Measurements from ENCODE around the gene ABCB6. TPM values are rescaled to one million over a fixed set of nuclear protein-coding genes. Genes with fewer than 3 reads are reported as not detected.

ABCB6 gene
- total RNA-seq, 1 donor from 2014 or later = 39.1 TPM

DNA sequence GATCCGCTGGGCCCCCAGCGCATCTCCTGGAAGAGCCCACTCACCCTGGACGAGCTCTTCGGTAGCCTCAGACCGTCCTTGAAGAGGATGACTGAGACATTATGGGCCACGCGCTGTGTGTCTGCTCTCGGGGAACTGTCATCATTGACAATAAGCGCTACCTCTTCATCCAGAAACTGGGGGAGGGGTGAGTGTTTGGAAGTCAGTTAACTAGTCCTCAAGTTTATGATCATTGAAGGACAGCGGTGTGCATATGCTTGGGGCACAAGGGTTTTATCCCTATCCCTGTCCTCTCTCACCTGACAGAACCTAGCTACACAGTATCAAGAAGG, 27.1 kb upstream of the ABCB6 start:
- DNase-seq (ENCODE audit: low read depth in 2 of 2) = peak in 1 of 2 donors; percentile 12

DNA sequence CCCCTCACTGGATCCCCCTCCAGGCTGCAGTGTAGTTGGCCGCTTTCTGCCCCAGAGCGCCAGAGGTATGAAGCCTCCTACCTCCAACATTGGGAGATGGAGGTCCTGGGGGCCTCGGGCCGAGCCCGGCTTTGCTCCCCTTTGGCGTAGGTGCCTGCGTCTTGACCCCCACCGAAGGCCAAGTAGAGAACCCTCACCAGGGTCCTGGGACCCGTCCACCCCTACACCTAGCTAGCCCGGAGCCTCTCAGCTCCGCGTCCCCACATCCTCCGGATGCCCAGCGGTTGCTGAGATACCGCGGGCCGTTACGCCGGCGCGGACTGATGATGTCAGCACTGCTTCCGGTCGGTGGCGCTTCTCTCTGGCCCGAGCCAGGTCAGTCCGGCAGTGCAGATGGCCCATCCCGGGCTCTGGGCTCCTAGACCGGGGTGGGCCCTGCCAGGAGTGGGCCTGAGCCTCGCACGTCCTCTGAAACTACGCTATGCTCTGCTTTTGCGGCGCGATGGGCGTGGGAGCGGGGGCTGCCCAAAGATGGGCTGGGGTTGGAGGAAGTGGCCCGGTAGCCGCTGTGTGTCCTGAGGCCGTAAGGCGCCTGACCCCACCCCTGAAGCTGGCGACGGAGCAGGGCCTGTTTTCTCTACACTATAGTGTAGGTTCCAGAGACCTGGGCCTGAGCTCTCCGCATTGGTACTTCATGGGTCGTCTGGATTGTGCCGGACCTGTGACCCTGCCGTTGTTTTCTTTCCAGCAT, 26.6 kb upstream of the ABCB6 start, which contains the start of the genes GLB1L and STK16:
Gene GLB1L, minus strand, starts transcription at position 297 of the 751 bp plus-strand sequence. CDS start 1,871 bp downstream, outside the sequence.
Gene STK16, plus strand, starts transcription at position 332 of the 751 bp plus-strand sequence. CDS start 521 bp downstream, outside the sequence.
- DNase-seq (ENCODE audit: low read depth in 2 of 2) = peak; percentile 95 to 97

- DNase-seq (ENCODE audit: low read depth in 2 of 2) = no peak
Observed at GRCh38 chr2:219244789-219245147, 26.0 kb upstream of the ABCB6 start.

GRCh38 chr2:219243291-219243761, 24.6 kb upstream of the ABCB6 start:
- no peak for DNase-seq (ENCODE audit: low read depth in 2 of 2)

DNA sequence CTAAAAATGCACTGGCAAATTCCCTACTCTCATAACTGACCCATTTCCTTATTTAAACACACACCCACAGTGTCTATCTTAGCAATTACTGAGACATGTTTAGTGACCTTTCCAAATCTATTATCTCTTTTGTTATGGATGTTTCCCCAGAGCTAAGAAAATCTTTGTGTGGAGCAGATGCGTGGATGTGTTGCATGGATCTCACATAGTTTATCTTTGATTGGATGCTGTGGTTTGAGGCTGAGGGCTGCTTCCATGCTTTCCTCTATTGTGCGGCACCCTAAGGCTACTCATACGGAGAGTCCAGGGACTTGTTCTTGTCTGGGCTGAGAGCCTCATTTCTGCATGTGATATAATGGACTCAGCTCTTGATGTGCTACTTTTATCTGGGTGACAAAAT, 15.6 kb upstream of the ABCB6 start:
- no peak for DNase-seq (ENCODE audit: low read depth in 2 of 2)

GRCh38 chr2:219230059-219230540, 11.3 kb upstream of the ABCB6 start:
- DNase-seq (ENCODE audit: low read depth in 2 of 2) = peak; percentile 39 to 54

DNA sequence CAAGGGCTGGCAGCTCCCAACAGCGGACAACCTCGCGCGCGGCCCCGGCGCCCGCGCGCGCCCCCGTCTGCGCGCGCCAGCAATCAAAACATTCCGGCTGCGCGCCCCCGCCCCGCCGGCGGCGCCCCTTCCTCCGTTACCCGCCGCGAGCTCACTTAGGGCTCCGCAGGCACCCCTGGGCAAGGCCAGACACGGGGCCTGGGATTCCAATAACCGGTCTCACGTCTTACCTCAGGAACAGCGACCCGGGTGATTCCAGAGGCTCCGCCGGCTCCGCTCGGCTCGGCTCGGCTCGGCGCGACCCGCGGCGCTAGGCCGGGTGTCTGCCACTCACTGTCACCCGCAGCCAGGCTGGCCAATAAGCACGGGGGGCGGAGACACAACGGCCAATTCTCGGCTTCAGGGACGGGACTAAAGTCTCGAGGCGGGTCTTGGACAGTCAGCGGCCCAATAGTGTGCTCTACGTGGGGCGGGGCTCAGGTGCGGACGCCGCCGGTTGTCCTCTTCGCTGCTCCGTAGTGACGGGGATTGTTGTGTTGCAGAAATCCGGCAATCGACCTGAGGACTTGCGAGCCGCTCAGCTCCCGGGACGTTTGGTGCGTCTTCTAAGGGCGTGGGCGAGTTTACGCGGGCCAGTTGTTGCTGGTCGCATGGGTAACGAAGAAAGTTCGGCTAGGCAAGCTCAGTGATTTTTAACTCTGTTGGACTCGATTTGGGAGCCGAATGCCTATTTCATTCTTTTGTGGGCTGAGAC, 10.7 kb upstream of the ABCB6 start, which contains the start of the genes ANKZF1 and ATG9A:
Gene ANKZF1, plus strand, starts transcription at position 502 of the 754 bp plus-strand sequence. CDS start 452 bp downstream, outside the sequence.
Gene ATG9A, minus strand, starts transcription at position 332 of the 754 bp plus-strand sequence. CDS start 1,612 bp downstream, outside the sequence.
- peak; percentile 99 for DNase-seq (ENCODE audit: low read depth in 2 of 2)

GRCh38 chr2:219228911-219229304, 10.2 kb upstream of the ABCB6 start:
- no peak for DNase-seq (ENCODE audit: low read depth in 2 of 2)

DNA sequence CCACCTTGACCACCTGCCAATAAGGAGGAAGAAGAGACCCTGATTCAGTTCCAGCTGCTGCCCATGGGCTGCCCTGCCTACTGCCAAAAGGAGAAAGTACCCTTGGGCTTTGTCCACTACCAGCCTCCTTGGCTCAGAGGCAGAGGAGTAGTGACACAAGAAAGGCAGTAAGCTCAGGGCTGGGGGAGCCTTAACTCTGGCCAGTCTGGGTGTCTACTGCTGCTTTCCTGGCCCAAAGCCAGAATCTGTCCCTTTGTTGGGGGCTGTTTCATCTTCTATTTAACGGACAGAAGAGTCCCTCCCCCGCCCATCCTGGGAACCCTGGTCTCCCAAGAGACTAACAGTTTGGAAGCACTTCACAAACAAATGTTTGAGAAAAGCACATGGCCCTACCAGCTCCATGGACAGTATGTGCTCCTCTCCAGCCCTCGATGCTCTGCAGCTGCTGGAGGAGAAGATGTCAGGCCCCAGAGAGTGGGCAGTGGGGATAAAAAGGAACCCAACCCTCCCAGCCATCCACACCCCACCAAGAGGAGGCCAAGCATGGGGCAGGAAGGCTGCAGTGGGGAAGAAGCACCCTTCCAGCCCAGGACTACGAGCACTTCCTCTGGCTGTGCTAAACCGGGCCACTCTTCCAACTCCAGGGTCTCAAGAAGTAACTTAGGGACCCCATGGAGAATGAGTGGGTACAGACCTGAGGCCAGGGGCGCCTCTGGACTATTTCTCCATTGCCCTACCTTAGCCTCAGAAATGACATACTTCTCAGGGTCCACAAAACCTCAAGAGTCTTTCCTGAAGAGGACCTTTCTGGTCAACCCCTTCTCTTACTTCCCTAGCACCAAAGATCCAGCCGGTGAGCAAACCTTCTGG, 9.5 kb upstream of the ABCB6 start:
- no peak for DNase-seq (ENCODE audit: low read depth in 2 of 2)

DNA sequence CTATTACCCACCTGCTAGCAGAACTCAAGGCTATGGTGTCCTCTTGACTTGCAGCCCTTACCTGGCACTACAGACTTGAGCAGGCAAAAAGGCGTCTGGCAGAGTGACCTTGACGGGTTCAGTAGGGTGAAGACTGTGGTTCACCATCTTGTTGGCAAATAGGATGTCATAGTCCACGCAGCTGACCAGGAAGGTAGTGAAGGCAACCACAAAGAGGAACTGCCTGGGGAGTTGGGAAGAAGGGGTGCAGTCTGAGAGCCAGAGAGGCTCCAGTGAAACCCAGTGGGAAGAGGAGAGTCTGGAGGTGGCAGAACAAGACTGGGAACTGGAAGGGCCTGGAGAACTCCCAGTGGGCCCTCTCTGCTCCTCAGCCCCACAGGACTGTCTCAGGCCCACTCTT, 6.6 kb upstream of the ABCB6 start:
- no peak for DNase-seq (ENCODE audit: low read depth in 2 of 2)

DNA sequence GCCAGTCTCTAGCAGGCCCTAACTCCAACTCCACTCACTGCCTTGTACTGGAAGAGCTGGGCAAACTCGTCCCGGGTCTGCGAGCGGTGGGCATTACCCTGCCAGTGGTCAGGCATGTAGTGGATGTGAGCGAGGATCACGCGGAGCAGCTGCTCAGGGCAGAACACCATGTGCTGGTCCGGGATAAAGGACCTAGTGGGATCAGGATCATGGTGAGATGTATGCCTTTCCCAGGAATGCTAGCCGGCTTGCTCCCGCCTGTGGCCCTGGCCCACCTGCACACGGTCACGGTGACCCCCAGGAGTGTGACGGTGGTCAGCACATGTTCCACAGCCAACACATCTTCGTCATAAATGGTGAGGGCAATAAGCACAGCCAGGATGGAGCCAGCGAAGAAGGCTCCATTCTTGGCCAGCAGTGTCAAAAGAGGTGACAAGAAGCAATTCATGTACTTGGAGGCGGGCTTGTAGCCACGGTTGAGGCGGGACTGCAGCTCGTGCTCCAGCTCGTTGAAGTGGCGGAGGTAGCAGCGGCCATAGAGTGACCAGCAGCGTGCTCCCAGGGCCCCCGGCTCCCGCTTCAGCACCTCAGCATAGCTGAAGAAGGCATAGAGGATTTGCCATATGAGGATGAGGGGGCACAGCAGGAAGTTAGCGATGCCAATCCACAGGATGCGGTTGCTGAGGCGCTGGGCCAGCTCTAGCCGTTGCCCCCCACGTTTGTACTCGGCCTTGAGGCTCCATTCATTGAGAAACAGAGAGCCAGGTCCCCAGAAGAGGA, 5.3 kb upstream of the ABCB6 start:
- DNase-seq (ENCODE audit: low read depth in 2 of 2) = no peak

DNA sequence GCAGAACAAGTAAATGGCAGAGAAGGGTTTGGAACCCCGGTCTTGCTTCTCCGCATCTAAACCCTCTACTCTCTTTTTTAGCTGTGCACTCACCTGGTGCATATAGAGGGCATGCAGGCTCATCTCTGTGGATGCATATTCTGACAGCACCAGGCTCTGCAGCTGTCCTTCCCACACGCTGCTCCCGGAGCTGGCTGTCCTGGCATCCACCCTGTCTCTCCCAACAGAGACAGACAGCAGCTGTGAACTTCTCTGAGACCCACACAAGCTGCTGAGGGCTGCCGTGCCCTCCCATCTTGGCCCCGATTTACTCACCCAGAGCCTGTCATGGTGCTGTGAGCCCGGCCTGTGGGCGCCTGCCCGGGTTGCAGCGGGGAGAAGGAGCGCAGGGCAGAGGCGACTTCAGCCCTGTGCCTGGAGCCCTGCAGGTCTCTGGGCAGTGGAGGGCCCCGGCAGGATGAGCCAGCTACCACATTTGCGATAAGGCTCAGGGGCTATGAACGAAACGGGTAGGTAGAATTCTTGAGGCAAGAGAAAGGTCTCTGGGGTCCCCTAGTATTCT, 3.3 kb upstream of the ABCB6 start:
- no peak for DNase-seq (ENCODE audit: low read depth in 2 of 2)

GRCh38 chr2:219220652-219221402, 2.1 kb upstream of the ABCB6 start:
- no peak for DNase-seq (ENCODE audit: low read depth in 2 of 2)

- DNase-seq (ENCODE audit: low read depth in 2 of 2) = no peak
Observed at GRCh38 chr2:219219784-219220532, 1.2 kb upstream of the ABCB6 start.

DNA sequence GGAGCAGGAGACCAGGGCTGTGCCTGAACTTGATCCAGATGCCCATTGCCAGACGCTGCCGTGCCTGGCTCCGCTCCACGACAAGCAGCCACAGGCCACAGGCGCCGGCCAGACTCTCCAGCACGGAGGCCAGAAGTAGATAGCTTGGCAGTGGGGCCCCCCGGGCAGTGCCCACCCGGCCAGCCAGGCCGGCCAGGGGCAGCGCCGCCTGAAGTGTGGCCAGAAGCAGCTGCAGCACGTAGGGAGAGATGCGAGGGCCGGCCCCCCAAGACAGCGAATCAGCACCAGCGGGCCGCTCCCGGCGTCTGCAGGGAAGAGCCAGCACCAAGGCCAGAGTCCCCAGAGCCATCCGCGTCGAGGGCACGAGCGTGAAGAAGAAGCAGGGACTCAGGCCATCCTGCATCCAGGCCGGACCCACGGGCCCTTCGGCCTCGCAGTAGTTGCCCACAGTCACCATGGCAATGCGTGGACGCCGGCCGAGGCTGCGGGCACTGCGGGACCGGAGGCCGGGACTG, 484 bp downstream of the ABCB6 start:
- peak; percentile 70 to 79 for DNase-seq (ENCODE audit: low read depth in 2 of 2)

- no peak for DNase-seq (ENCODE audit: low read depth in 2 of 2)
Observed at GRCh38 chr2:219216535-219216915, 2.2 kb downstream of the ABCB6 start.

DNA sequence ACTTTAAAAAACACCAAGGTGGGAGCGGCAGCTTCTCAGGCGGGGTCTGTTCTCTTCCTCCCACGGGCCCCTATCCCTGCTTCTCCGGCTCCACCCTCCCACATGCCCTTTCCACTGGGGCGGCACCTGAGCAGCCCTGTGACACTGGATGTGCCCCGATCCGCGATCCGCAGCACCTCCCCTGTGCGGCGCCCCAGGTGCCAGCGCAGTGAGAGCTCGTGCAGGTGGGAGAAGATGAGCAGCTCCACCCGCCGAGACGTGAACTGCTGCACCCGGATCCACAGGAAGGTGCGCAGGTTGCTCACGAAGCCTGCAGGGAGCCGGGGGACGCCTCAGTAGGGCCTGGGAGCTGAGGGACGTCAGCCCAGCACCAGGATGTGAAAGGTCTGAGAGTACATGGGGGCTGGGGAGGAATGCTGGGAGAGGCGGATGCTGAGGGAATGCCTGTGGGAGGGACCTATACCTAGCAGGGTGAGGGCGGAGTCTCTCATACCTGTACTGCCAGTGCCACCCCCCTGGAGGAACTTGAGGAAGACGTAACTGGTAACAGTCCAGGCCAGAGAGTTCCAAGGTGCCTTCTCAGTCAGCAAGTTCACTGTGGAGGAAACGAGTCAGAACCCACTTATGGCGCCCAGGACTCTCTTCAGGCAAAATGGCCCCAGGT, 2.8 kb downstream of the ABCB6 start:
- DNase-seq (ENCODE audit: low read depth in 2 of 2) = no peak

DNA sequence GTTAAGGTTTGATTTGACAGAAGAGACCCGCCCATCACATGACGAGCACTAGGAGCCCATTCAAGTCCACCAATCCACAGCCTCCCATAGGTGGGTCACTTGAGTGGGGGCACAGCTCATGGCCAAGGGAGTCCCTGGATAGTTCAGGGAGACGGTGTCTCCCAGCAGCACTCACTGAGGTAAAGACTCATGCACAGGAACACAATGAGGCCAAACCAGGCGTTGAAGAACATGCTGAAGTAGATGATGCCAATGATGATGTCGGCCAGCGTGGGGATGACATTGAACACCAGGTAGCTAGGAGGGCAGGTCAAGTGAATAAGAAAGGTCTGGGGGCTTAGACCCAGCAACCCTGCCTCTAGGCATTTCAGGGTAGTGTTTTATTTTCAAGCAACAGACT, 4.0 kb downstream of the ABCB6 start:
- no peak for DNase-seq (ENCODE audit: low read depth in 2 of 2)
